Osteoblast (primary cell): ENCODE data around the gene PHACTR2. TPM values are rescaled to one million over a fixed set of nuclear protein-coding genes. Genes with fewer than 3 reads are reported as not detected.
A peak's percentile ranks its signal among the peaks of the same experiment; 100 is the strongest.
"Not testable (repeated sequence)": the region's sequence is repeated elsewhere in the genome, so short reads cannot be mapped to it uniquely, and the experiment has no call there.

ENCODE experiments used
- DNase-seq: peaks from one replicate; pipeline ENCODE4 v3.0.0; 2011; ENCODE audit warnings: low spot score, mixed read lengths; ENCODE audit not compliant: insufficient read length; ENCODE audit errors: missing footprints
- H2AFZ ChIP-seq: 2 replicates; pipeline ENCODE4 v1.6.0; 2011; ENCODE audit warnings: mild to moderate bottlenecking, low read length
- H3K27ac ChIP-seq: 2 replicates; pipeline ENCODE4 v1.5.1; 2011; ENCODE audit warnings: mild to moderate bottlenecking, low read depth, low read length, moderate library complexity
- H3K27me3 ChIP-seq: 2 replicates; pipeline ENCODE4 v1.6.0; 2012; ENCODE audit warnings: mild to moderate bottlenecking, control low read depth, inconsistent platforms, low read length, moderate library complexity; ENCODE audit not compliant: insufficient read depth
- H3K36me3 ChIP-seq: 2 replicates; pipeline ENCODE4 v1.5.1; 2011; ENCODE audit warnings: mild to moderate bottlenecking, low read length, control low read depth, moderate library complexity; ENCODE audit not compliant: insufficient read depth
- H3K4me1 ChIP-seq: 2 replicates; pipeline ENCODE4 v1.5.1; 2011; ENCODE audit warnings: mild to moderate bottlenecking, low read length, control low read depth, moderate library complexity; ENCODE audit not compliant: insufficient read depth
- H3K4me2 ChIP-seq: 2 replicates; pipeline ENCODE4 v1.6.0; 2011; ENCODE audit warnings: mild to moderate bottlenecking, low read length; ENCODE audit not compliant: insufficient read depth
- H3K4me3 ChIP-seq: fragments of 200-600 bp; sonication (generic); 3 replicates; pipeline ENCODE4 v1.5.1; 2012; ENCODE audit warnings: mild to moderate bottlenecking, low read length, inconsistent platforms; ENCODE audit not compliant: insufficient read depth
- H3K79me2 ChIP-seq: 2 replicates; pipeline ENCODE4 v1.6.0; 2012; ENCODE audit warnings: mild to moderate bottlenecking, low read length, control low read depth, inconsistent platforms; ENCODE audit not compliant: insufficient read depth
- H3K9me3 ChIP-seq: 2 replicates; pipeline ENCODE4 v1.5.1; 2011; ENCODE audit warnings: low read depth, low read length, control low read depth
- H4K20me1 ChIP-seq: 2 replicates; pipeline ENCODE4 v1.6.0; 2012; ENCODE audit warnings: mild to moderate bottlenecking, low read length, control low read depth; ENCODE audit not compliant: insufficient read depth
- CTCF ChIP-seq: IDR thresholded peaks from 2 replicates; pipeline ENCODE4 v1.5.1; 2011; ENCODE audit warnings: mild to moderate bottlenecking, low read depth, low read length, moderate library complexity; ENCODE audit errors: extremely low read depth
- total RNA-seq: library from RNA; depleted of rRNA; stranded (reverse); fragments of >200 nt; gene quantifications from 2 replicates; pipeline ENCODE4 v1.2.3, GENCODE V29; 2012

Gene PHACTR2
- total RNA-seq, result 71.7 and 76.9 TPM in 2 replicates

GRCh38 chr6:143677891-143678791 lies at the start of gene PHACTR2:
PHACTR2 (plus strand) TSS chr6:143677965; CDS start chr6:143678164, 199 bp downstream.
- no peaks in the 10 kb centered on the region for H3K36me3 ChIP-seq
- peak within 1 kb of the TSS; percentile 94 for H3K27ac ChIP-seq
- peak within 1 kb of the TSS; percentile 90 for H2AFZ ChIP-seq
- peak within 1 kb of the TSS; percentile 90 for H3K4me2 ChIP-seq
- H4K20me1 ChIP-seq, result no peaks in the 10 kb centered on the region
- peak; percentile 88 for DNase-seq
- no peaks in the 10 kb centered on the region for H3K9me3 ChIP-seq
- H3K79me2 ChIP-seq, result peaks cover 49% of the 10 kb centered on the region
- no peak for TF ChIP-seq CTCF
- no peaks in the 10 kb centered on the region for H3K27me3 ChIP-seq
- H3K4me1 ChIP-seq, result peaks cover 30% of the 10 kb centered on the region
- peak within 1 kb of the TSS; percentile 87 for H3K4me3 ChIP-seq

GRCh38 chr6:143629104-143630080 lies 48.4 kb upstream of the PHACTR2 start:
- no peak for DNase-seq
- no peak for TF ChIP-seq CTCF
- Histone ChIP-seq H3K4me1 (no peaks in the 10 kb centered on the region), H3K36me3 (no peaks in the 10 kb centered on the region), H3K27me3 (no peaks in the 10 kb centered on the region), H3K27ac (no peak overlapping the region), H3K79me2 (no peaks in the 10 kb centered on the region), H3K4me3 (no peak overlapping the region), H3K9me3 (no peaks in the 10 kb centered on the region), H2AFZ (no peak overlapping the region), H3K4me2 (no peak overlapping the region), H4K20me1 (no peaks in the 10 kb centered on the region)

DNA sequence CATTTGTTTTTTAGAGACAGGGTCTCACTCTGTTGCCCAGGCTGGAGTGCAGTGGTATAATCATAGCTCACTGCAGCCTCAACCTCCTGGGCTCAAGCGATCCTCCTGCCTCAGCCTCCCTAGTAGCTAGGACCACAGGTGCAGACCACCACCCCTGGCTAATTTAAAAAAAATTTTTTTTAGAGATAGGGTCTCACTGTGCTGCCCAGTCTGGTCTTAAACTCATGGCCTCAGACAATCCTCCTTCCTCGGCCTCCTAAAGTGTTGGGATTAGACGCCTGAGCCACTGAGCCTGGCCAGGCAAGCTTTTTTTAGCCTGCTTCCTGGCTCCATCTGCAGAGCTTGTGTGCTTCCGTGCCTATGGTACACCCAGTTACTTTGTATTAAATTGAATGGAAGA lies 46.6 kb upstream of the PHACTR2 start:
- not testable (repeated sequence) for H3K4me3 ChIP-seq, H3K27ac ChIP-seq, H4K20me1 ChIP-seq, H3K27me3 ChIP-seq, H3K79me2 ChIP-seq, H2AFZ ChIP-seq, H3K4me2 ChIP-seq, H3K4me1 ChIP-seq, H3K9me3 ChIP-seq, H3K36me3 ChIP-seq, DNase-seq

- no peak for DNase-seq
- H3K36me3 ChIP-seq, result no peaks in the 10 kb centered on the region
- no peaks in the 10 kb centered on the region for H3K9me3 ChIP-seq
- peaks cover 4% of the 10 kb centered on the region for H4K20me1 ChIP-seq
- H3K4me2 ChIP-seq, result no peak overlapping the region
- no peaks in the 10 kb centered on the region for H3K27me3 ChIP-seq
- no peaks in the 10 kb centered on the region for H3K4me1 ChIP-seq
- H3K4me3 ChIP-seq, result no peak overlapping the region
- H3K79me2 ChIP-seq, result no peaks in the 10 kb centered on the region
- H2AFZ ChIP-seq, result no peak overlapping the region
- no peak overlapping the region for H3K27ac ChIP-seq
- TF ChIP-seq CTCF, result no peak
These were observed 44.9 kb upstream of the PHACTR2 start for GRCh38 chr6:143632894-143633293.
